Fibroblast of mammary gland (primary cell): Measurements from ENCODE around the gene GNAL.
A peak's percentile ranks its signal among the peaks of the same experiment; 100 is the strongest.

Experiments used
- DNase-seq: peaks from one replicate; pipeline ENCODE4 v3.0.0-alpha.2; 2010; ENCODE audit warnings: low read depth
- H3K4me3 ChIP-seq: 2 replicates; pipeline ENCODE4 v1.5.1; 2011; ENCODE audit warnings: low read depth, mild to moderate bottlenecking, low read length, moderate library complexity; ENCODE audit not compliant: control insufficient read depth
- TF ChIP-seq, protein P1 (sequence below): conservative IDR thresholded peaks from 2 replicates; pipeline ENCODE4 v1.5.1; 2011; ENCODE audit warnings: low read depth, low read length, inconsistent platforms; ENCODE audit not compliant: control insufficient read depth, insufficient read depth

GNAL gene

DNA sequence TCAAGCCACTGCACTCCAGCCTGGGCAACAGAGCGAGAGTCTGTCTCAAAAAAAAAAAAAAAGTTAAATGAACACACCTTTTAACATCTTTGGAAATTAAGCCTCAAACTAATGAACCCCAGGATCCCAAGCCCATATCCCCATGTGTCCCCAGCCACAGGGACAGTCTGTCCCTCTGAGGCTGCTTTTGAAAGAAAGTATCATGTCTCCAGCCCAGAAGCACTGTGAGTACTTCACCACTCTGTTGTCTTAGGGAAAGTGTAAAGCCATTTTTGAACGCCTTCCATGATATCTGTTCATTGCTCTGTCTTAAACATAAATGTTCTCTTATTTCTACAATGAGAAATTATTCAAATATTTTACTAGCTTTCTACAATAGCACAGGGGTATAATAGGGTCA lies 110.0 kb downstream of the GNAL start:
- TF ChIP-seq, protein P1, sequence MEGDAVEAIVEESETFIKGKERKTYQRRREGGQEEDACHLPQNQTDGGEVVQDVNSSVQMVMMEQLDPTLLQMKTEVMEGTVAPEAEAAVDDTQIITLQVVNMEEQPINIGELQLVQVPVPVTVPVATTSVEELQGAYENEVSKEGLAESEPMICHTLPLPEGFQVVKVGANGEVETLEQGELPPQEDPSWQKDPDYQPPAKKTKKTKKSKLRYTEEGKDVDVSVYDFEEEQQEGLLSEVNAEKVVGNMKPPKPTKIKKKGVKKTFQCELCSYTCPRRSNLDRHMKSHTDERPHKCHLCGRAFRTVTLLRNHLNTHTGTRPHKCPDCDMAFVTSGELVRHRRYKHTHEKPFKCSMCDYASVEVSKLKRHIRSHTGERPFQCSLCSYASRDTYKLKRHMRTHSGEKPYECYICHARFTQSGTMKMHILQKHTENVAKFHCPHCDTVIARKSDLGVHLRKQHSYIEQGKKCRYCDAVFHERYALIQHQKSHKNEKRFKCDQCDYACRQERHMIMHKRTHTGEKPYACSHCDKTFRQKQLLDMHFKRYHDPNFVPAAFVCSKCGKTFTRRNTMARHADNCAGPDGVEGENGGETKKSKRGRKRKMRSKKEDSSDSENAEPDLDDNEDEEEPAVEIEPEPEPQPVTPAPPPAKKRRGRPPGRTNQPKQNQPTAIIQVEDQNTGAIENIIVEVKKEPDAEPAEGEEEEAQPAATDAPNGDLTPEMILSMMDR, result no peak

DNA sequence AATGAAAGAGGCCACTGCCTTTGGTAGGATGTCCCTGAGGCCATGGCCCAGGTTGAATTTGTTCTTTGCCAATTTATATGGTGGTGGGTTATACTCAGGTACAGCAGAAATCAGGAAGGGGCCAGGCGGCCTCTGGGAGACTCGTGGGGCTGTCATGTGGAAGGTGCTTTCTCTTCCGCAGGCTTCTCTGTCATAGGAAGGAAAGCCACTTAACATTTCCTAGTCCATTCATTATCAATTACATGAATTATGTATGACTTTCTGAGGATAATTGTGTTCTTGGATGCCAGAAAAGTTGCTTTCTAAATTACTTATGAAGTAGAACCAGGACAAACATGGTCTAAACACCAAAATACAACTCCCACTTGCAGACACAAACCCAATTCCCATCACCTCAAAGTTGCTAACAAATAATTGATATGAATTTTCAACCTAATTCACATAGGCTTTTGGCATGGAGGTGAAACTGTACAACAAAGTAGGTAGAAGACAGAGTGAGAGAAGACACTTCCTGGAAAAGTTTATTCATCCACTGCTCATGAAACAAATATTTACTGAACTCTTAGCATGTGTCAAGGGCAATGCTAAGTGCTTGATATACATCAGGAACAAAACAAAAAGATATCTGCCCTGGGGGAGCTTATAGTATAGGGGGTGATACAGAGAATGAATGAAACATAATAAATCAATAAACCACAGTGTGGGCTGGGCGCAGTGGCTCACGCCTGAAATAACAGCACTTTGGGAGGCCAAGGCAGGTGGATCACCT lies 111.7 kb downstream of the GNAL start:
- H3K4me3 ChIP-seq, result no peak overlapping the region
- TF ChIP-seq, protein P1, result no peak
- DNase-seq, result no peak

More for the DNA sequence above, 110.0 kb downstream of the GNAL start:
- DNase-seq, result no peak
- H3K4me3 ChIP-seq, result no peak overlapping the region

DNA sequence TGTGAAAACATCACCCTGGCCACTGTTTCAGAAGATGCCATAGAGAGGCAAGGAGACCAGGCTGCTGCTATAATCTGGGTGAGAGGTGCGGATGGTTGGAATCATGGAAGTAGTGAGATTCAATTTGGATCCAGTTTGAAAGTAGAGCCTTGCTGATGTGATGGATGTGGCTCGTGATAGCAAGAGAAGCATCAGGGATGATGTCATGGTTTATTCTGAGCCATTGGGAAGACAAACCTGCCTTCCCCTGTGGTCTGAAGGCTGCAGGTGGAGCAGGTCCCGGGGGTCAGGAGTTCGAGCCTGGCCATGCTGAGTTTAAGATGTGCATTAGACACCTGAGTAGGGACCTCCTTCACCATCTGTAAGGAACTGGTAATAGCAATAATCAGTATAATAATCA lies 112.5 kb downstream of the GNAL start:
- no peak for DNase-seq
- no peak overlapping the region for H3K4me3 ChIP-seq
- TF ChIP-seq, protein P1, result no peak

DNA sequence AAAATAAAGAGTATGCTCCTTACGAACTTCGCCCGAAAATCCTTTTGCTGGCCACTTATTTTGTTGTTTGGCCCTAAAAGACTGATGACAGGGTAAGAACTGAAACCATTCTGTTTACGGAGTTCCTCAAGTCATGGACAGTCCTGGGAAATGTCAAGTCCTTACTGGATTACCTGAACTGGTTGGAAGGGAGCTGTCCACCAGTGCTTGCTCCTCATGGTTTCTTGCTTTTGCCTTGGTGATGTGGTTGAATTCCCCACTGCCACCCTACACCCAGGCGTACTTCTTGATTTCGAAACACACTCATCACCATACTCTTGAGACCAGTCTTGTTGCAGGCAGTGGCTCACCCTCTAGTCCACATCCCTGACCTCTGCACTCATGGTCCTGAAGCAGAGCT lies 113.1 kb downstream of the GNAL start:
- TF ChIP-seq, protein P1, result no peak
- DNase-seq, result no peak
- H3K4me3 ChIP-seq, result no peak overlapping the region

DNA sequence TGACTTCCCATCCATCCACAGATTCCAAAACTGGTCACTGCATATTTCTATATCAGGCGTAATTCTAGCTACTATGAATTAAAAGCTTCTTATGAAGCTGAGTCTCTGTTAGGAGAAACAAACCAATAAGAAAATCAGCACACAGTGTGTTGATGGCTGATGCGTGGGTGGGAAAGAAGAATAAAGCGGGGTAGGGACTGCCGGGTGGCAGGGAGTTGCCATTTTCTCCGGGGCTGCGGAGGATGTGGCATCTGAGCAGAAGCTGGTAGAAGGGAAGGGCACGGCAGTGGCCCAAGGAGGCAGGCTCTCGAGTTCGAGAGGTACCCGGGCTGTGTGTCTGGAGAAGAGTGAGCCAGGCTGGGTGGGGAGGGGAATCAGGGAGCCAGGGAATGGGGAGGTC lies 113.5 kb downstream of the GNAL start:
- no peak overlapping the region for H3K4me3 ChIP-seq
- TF ChIP-seq, protein P1, result no peak
- DNase-seq, result no peak

DNA sequence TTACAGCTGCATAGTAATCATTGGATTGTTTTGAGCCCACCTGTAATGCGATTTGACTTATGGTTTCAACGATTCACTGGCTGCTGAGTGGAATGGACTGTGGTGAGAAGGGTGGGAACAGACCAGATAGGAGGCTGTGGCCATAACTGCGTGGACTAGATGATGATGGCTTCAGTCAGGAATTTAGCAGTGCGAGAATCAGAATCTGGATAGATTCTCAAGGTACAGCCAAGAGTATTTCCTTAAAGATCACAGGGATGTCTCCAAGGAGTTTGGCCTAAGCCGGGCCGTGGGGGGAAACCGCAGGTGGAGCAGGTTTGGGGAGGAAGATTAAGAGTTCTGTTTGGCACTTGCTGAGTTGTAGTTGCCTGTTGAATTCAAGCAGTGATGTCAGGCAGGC lies 118.2 kb downstream of the GNAL start:
- TF ChIP-seq, protein P1, result no peak
- no peak overlapping the region for H3K4me3 ChIP-seq
- peak; percentile 31 for DNase-seq
